DOHH2 (cell line): Measurements from ENCODE around the gene BFSP1.

ENCODE experiments used
- CTCF ChIP-seq: fragments of 200-600 bp; sonication (generic); IDR thresholded peaks from one replicate; pipeline ENCODE4 v1.5.1; 2014; ENCODE audit warnings: antibody characterized with exemption, mild to moderate bottlenecking, low read depth, low read length; ENCODE audit not compliant: poor library complexity, severe bottlenecking
- EZH2phosphoT487 ChIP-seq: fragments of 200-600 bp; sonication (generic); IDR thresholded peaks from 2 replicates; pipeline ENCODE4 v1.6.1; 2017; ENCODE audit warnings: borderline replicate concordance, mild to moderate bottlenecking, antibody characterized with exemption, low read length, moderate library complexity, mixed read lengths

- TF ChIP-seq CTCF (no peak), EZH2phosphoT487 (no peak)
Observed at GRCh38 chr20:17449031-17449430, 82.1 kb downstream of the BFSP1 start.
